CD14-positive monocyte (primary cell): ENCODE data around the gene SYNJ2. TPM values are rescaled to one million over a fixed set of nuclear protein-coding genes. Genes with fewer than 3 reads are reported as not detected.

Experiments
- DNase-seq, 3 donors: peaks; one replicate each; pipeline ENCODE4 v3.0.0-alpha.2; 2011 to 2022
- H2AFZ ChIP-seq: 2 replicates; pipeline ENCODE4 v1.6.0; 2012; ENCODE audit warnings: mild to moderate bottlenecking, low read depth, low read length, inconsistent platforms; ENCODE audit not compliant: insufficient read depth, poor library complexity, severe bottlenecking
- H3K27ac ChIP-seq, 2 donors: 1 replicate in 1 of 2; 2 replicates in 1 of 2; pipeline ENCODE4 v1.5.1; 2012 to 2013; ENCODE audit warnings: low read length in 2 of 2, control low read depth in 1 of 2, inconsistent platforms in 1 of 2, low read depth in 1 of 2, mild to moderate bottlenecking in 1 of 2
- H3K27me3 ChIP-seq, 2 donors: one replicate each; pipeline versions ENCODE4 v1.6.0 to v1.6.1; 2011 to 2013; ENCODE audit warnings: low read length in 2 of 2; ENCODE audit not compliant: control insufficient read depth in 2 of 2, insufficient read depth in 2 of 2
- H3K36me3 ChIP-seq, 2 donors: replicated peaks in 1 of 2; 1 replicate in 1 of 2; 2 replicates in 1 of 2; pipeline versions ENCODE4 v1.5.1 to v1.6.1; 2012 to 2013; ENCODE audit warnings: low read length in 2 of 2, control low read depth in 1 of 2, inconsistent platforms in 1 of 2, mild to moderate bottlenecking in 1 of 2; ENCODE audit not compliant: insufficient read depth in 2 of 2, control insufficient read depth in 1 of 2
- H3K4me1 ChIP-seq, 2 donors: 1 replicate in 1 of 2; 2 replicates in 1 of 2; pipeline versions ENCODE4 v1.5.1 to v1.6.1; 2012 to 2013; ENCODE audit warnings: low read length in 2 of 2, control low read depth in 1 of 2, inconsistent platforms in 1 of 2, mild to moderate bottlenecking in 1 of 2, moderate library complexity in 1 of 2; ENCODE audit not compliant: insufficient read depth in 2 of 2, control insufficient read depth in 1 of 2
- H3K4me2 ChIP-seq: replicated peaks from 2 replicates; pipeline ENCODE3; 2012; ENCODE audit warnings: low read length, moderate library complexity, mild to moderate bottlenecking; ENCODE audit not compliant: poor library complexity, severe bottlenecking; ENCODE audit errors: extremely low read depth
- H3K4me3 ChIP-seq, 3 experiments: fragments of 200-600 bp in 1 of 3; sonication (generic) in 1 of 3; replicated peaks in 1 of 3; 1 replicate in 2 of 3; 2 replicates in 1 of 3; pipeline ENCODE4 v1.5.1; 2011 to 2013; ENCODE audit warnings: low read length in 3 of 3, mild to moderate bottlenecking in 3 of 3, control low read depth in 2 of 3, low read depth in 2 of 3, inconsistent platforms in 1 of 3, moderate library complexity in 1 of 3
- H3K79me2 ChIP-seq: 2 replicates; pipeline ENCODE4 v1.6.0; 2012; ENCODE audit warnings: mild to moderate bottlenecking, control low read depth, inconsistent platforms, low read length, moderate library complexity; ENCODE audit not compliant: insufficient read depth
- H3K9ac ChIP-seq: 2 replicates; pipeline ENCODE4 v1.6.0; 2017; ENCODE audit warnings: low read length, mild to moderate bottlenecking; ENCODE audit not compliant: insufficient read depth, poor library complexity, severe bottlenecking
- H3K9me3 ChIP-seq, 2 donors: replicated peaks in 1 of 2; 1 replicate in 1 of 2; 2 replicates in 1 of 2; pipeline versions ENCODE4 v1.5.1 to v1.6.1; 2012 to 2013; ENCODE audit warnings: low read length in 2 of 2, control low read depth in 1 of 2; ENCODE audit not compliant: control insufficient read depth in 1 of 2, insufficient read depth in 1 of 2
- H4K20me1 ChIP-seq: 2 replicates; pipeline ENCODE4 v1.6.0; 2012; ENCODE audit warnings: mild to moderate bottlenecking, low read length, control low read depth, moderate library complexity; ENCODE audit not compliant: insufficient read depth
- H3K27ac Mint-ChIP-seq, 7 donors: one replicate each; pipeline ENCODE4 v1.8.0; 2020; ENCODE audit warnings: mild to moderate bottlenecking in 7 of 7, mixed read lengths in 7 of 7, moderate library complexity in 6 of 7, inconsistent platforms in 2 of 7
- H3K27me3 Mint-ChIP-seq, 3 donors: one replicate each; pipeline ENCODE4 v1.8.0; 2021 to 2022; ENCODE audit warnings: low read depth in 3 of 3, mild to moderate bottlenecking in 3 of 3, mixed read lengths in 3 of 3, moderate library complexity in 3 of 3, inconsistent platforms in 1 of 3
- H3K36me3 Mint-ChIP-seq, 2 donors: one replicate each; pipeline ENCODE4 v1.8.0; 2020; ENCODE audit warnings: mixed read lengths in 2 of 2, inconsistent platforms in 1 of 2, mild to moderate bottlenecking in 1 of 2
- H3K4me1 Mint-ChIP-seq: one replicate; pipeline ENCODE4 v1.8.0; 2020; ENCODE audit warnings: mild to moderate bottlenecking, mixed read lengths
- H3K4me3 Mint-ChIP-seq, 2 donors: one replicate each; pipeline ENCODE4 v1.8.0; 2020; ENCODE audit warnings: mild to moderate bottlenecking in 2 of 2, mixed read lengths in 2 of 2, moderate library complexity in 1 of 2
- H3K9me3 Mint-ChIP-seq, 7 donors: one replicate each; pipeline ENCODE4 v1.8.0; 2020 to 2022; ENCODE audit warnings: mixed read lengths in 7 of 7, mild to moderate bottlenecking in 6 of 7, moderate library complexity in 6 of 7, inconsistent platforms in 2 of 7
- WGBS: methylation state at CpG from one replicate; pipeline ENCODE4 v1.1.5; 2013; ENCODE audit warnings: missing lambda C conversion rate; ENCODE audit not compliant: insufficient coverage; 5-methylcytosine and 5-hydroxymethylcytosine counted together
- intact Hi-C, 2 donors: fragments of 100-400 bp; cut with micrococcal nuclease; formaldehyde crosslinking; loops; one replicate each; pipeline versions ENCODE4 v1.15.0 to v1.15.1; 2023
- polyA plus RNA-seq, 3 donors: library from polyadenylated mRNA; depleted of rRNA in 1 of 3; unstranded in 2 of 3; stranded (reverse) in 1 of 3; fragments of 300-500 nt in 2 of 3; fragments of >200 nt in 1 of 3; fragmentation: Illumina TruSeq in 2 of 3; gene quantifications; 1 replicate in 2 of 3; 2 replicates in 1 of 3; pipeline ENCODE4 v1.2.3, GENCODE V29; 2012 to 2021
- TF ChIP-seq, protein P1 (sequence below): fragments of 200-600 bp; IDR thresholded peaks from one replicate; pipeline ENCODE4 v1.8.0; 2022; ENCODE audit warnings: antibody characterized with exemption, mild to moderate bottlenecking

SYNJ2 gene
- polyA plus RNA-seq, 3 donors, result 0.82 to 2.0 (median 1.6) TPM

DNA sequence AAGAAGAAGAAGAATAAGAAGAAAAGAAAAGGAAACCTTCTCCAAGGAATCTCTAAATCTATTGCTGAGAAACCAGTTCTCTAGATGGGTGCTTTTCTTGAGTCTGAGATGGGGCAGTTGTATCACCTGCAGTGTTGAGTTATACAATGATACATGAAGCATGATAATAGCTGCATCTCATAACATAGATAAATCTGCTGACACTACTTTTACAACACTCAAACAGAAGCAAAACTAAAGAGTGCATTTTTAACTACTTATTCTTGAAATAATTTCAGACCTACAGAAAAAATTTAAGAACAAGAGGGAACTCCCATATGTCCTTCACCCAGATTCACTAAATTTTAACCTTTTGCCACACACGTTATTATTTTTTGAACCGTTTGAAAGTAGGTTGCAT, 70.3 kb downstream of the SYNJ2 start:
- H3K36me3 ChIP-seq, result no peaks in the 10 kb centered on the region
- TF ChIP-seq, protein P1, sequence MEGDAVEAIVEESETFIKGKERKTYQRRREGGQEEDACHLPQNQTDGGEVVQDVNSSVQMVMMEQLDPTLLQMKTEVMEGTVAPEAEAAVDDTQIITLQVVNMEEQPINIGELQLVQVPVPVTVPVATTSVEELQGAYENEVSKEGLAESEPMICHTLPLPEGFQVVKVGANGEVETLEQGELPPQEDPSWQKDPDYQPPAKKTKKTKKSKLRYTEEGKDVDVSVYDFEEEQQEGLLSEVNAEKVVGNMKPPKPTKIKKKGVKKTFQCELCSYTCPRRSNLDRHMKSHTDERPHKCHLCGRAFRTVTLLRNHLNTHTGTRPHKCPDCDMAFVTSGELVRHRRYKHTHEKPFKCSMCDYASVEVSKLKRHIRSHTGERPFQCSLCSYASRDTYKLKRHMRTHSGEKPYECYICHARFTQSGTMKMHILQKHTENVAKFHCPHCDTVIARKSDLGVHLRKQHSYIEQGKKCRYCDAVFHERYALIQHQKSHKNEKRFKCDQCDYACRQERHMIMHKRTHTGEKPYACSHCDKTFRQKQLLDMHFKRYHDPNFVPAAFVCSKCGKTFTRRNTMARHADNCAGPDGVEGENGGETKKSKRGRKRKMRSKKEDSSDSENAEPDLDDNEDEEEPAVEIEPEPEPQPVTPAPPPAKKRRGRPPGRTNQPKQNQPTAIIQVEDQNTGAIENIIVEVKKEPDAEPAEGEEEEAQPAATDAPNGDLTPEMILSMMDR, result no peak
- H3K9me3 ChIP-seq, result no peaks in the 10 kb centered on the region
- H3K9me3 Mint-ChIP-seq, result peaks cover 0 to 4% (median 0%) of the 10 kb centered on the region in 7 donors
- H3K4me2 ChIP-seq, result no peak overlapping the region
- no peak overlapping the region for H3K9ac ChIP-seq
- WGBS, result 86% methylated on average over 1 of the region's 2 CpGs
- H3K27ac Mint-ChIP-seq, result no peak overlapping the region
- peaks cover 3% of the 10 kb centered on the region in 2 donors for H3K4me1 ChIP-seq
- H3K27me3 Mint-ChIP-seq, result peaks cover 0 to 3% (median 3%) of the 10 kb centered on the region in 3 donors
- H3K4me3 ChIP-seq, result no peak overlapping the region
- no peaks in the 10 kb centered on the region for H4K20me1 ChIP-seq
- H3K4me3 Mint-ChIP-seq, result no peak overlapping the region
- H3K27me3 ChIP-seq, result no peaks in the 10 kb centered on the region
- intact Hi-C loops, result loop anchor here in 1 of 2 donors (10.0 kb wide), 2 partner anchors 287 to 603 kb away; partner anchors contain the start of gene SYTL3
- no peak overlapping the region for H2AFZ ChIP-seq
- peaks cover 3% of the 10 kb centered on the region for H3K4me1 Mint-ChIP-seq
- H3K36me3 Mint-ChIP-seq, result no peaks in the 10 kb centered on the region
- no peaks in the 10 kb centered on the region for H3K79me2 ChIP-seq
- no peak for DNase-seq
- no peak overlapping the region for H3K27ac ChIP-seq

DNA sequence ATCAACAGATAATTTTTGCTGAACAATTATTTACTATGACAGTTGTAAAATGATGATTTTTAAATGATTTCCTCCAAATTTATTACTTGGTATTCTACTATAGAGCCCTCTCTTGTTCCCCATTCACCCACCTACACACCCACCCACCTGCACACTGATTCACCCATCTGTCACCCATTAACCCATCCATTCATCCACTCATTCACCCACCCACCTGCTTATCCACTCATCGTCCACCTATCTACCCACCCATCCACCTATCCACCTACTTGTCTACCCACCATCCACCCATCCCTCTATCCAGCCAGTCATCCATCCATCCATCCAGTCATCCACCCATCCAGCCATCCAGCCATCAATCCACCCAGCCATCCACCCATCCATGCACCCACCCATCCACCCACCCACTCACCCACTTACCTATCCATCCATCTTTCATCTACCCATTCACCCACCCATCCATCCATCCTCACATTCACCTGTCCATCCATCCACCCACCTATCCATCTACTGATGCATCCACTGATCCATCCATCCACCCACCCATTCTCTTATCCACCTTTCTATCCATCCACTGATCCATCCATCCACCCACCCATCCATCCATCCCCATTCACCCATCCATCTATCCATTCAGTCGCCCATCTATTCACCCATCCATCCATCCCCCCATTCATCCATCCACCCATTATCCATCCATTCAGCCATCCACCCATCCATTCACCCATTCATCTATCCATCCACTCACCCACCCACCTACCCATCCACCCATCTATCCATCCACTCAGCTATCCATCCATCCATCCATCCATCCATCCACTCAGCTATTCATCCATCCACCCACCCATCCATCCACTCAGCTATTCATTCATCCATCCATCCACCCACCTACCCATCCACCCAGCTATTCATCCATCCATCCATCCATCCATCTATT, 72.0 kb downstream of the SYNJ2 start:
- DNase-seq, result no peak
- Mint-ChIP-seq H3K4me3 (no peak overlapping the region), H3K27me3 (peaks cover 0 to 3% (median 1%) of the 10 kb centered on the region in 3 donors), H3K27ac (peak overlapping the region in 1 of 7 donors; percentile 9), H3K9me3 (peaks cover 0 to 4% (median 0%) of the 10 kb centered on the region in 7 donors), H3K4me1 (peaks cover 19% of the 10 kb centered on the region), H3K36me3 (no peaks in the 10 kb centered on the region)
- Histone ChIP-seq H3K9ac (no peak overlapping the region), H3K4me2 (no peak overlapping the region), H3K4me3 (no peak overlapping the region), H3K9me3 (no peaks in the 10 kb centered on the region), H3K27me3 (no peaks in the 10 kb centered on the region), H3K27ac (no peak overlapping the region), H3K36me3 (no peaks in the 10 kb centered on the region), H2AFZ (no peak overlapping the region), H4K20me1 (no peaks in the 10 kb centered on the region), H3K79me2 (no peaks in the 10 kb centered on the region), H3K4me1 (peaks cover 18 to 20% of the 10 kb centered on the region in 2 donors)
- TF ChIP-seq, protein P1, result no peak
- intact Hi-C loops, result loop anchor here in 1 of 2 donors (10.0 kb wide), 2 partner anchors 289 to 601 kb away; partner anchors contain the start of gene SYTL3
- 95% methylated on average over 2 of the region's 2 CpGs for WGBS
